K562 (cell line): ENCODE measurements around the gene CARMIL1. TPM values are rescaled to one million over a fixed set of nuclear protein-coding genes. Genes with fewer than 3 reads are reported as not detected.

Experiments used
- ATAC-seq: fragments of 200-7000 bp; cut with Tn5 transposase; 3 replicates; pipeline ENCODE4 v1.9.1; 2020; ENCODE audit warnings: moderate library complexity
- BruUV-seq: library from RNA; stranded (reverse); fragments of 400-500 nt; replicated peaks from 2 replicates; lab custom pipeline; 2021; lab: Mats Ljungman, UMichigan
- CTCF ChIA-PET: fragments of 300-600 bp; formaldehyde crosslinking; extraction: SDS; loops from one replicate; lab custom pipeline; 2021; ENCODE audit warnings: low intra/inter-chr PET ratio; lab: Yijun Ruan, JAX
- POLR2A ChIA-PET: fragments of 300-600, 350-650 bp; sonication (Branson Sonifier 250); formaldehyde crosslinking; extraction: SDS; loops from one replicate; lab custom pipeline; 2021; ENCODE audit warnings: antibody characterized with exemption, inconsistent platforms; lab: Yijun Ruan, JAX
- DNase-seq, 4 experiments: peaks; one replicate each; pipeline versions ENCODE4 v3.0.0 to v3.0.0-alpha.2; 2011 to 2018; ENCODE audit warnings: low spot score in 3 of 4, mixed read lengths in 3 of 4; ENCODE audit errors: extremely low read depth in 1 of 4
- FAIRE-seq: peaks from 2 replicates; lab custom pipeline; 2011; peaks lifted over from hg19 to GRCh38; lab: Jason Lieb, UNC
- H2AFZ ChIP-seq: 2 replicates; pipeline ENCODE4 v1.6.0; 2011; ENCODE audit warnings: low read depth, low read length, control low read depth, inconsistent platforms
- H3K27ac ChIP-seq: fragments of 200-600 bp; 3 replicates; pipeline ENCODE4 v1.8.0; 2011; ENCODE audit warnings: low read depth, mild to moderate bottlenecking, control low read depth, inconsistent platforms, low read length, moderate library complexity, mixed read lengths; ENCODE audit errors: extremely low read depth
- H3K27me3 ChIP-seq, 2 experiments: fragments of 300-600 bp in 1 of 2; 2 replicates in 1 of 2; 3 replicates in 1 of 2; pipeline versions ENCODE4 v1.6.0 to v1.8.0; 2011; ENCODE audit warnings: inconsistent platforms in 2 of 2, low read length in 2 of 2, mild to moderate bottlenecking in 1 of 2, mixed read lengths in 1 of 2, moderate library complexity in 1 of 2; ENCODE audit not compliant: control insufficient read depth in 2 of 2, insufficient read depth in 2 of 2
- H3K36me3 ChIP-seq: fragments of 300-600 bp; 3 replicates; pipeline ENCODE4 v1.8.0; 2011; ENCODE audit warnings: mild to moderate bottlenecking, low read length, inconsistent platforms; ENCODE audit not compliant: control insufficient read depth, insufficient read depth
- H3K4me1 ChIP-seq, 2 experiments: fragments of 200-600 bp in 1 of 2; replicated peaks in 1 of 2; 2 replicates in 1 of 2; 3 replicates in 1 of 2; pipeline versions ENCODE4 v1.5.1 to v1.8.0; 2011; ENCODE audit warnings: inconsistent platforms in 2 of 2, low read length in 2 of 2, mild to moderate bottlenecking in 1 of 2, mixed read lengths in 1 of 2, moderate library complexity in 1 of 2; ENCODE audit not compliant: control insufficient read depth in 2 of 2, insufficient read depth in 2 of 2
- H3K4me2 ChIP-seq: 2 replicates; pipeline ENCODE4 v1.6.1; 2011; ENCODE audit warnings: low read length, control low read depth, inconsistent platforms, mixed read lengths; ENCODE audit not compliant: insufficient read depth
- H3K4me3 ChIP-seq: fragments of 200-600 bp; sonication (generic), shearing (Covaris generic); 2 replicates; pipeline ENCODE4 v1.5.1; 2016; ENCODE audit warnings: control low read depth, inconsistent platforms
- H3K79me2 ChIP-seq: fragments of 200-600 bp; 3 replicates; pipeline ENCODE4 v1.8.0; 2011; ENCODE audit warnings: low read length, inconsistent platforms; ENCODE audit not compliant: control insufficient read depth, insufficient read depth
- H3K9ac ChIP-seq, 2 experiments: 2 replicates each; pipeline versions ENCODE4 v1.6.0 to v1.6.1; 2011; ENCODE audit warnings: low read depth in 2 of 2, low read length in 2 of 2, control low read depth in 1 of 2, inconsistent platforms in 1 of 2, mild to moderate bottlenecking in 1 of 2, mixed read lengths in 1 of 2; ENCODE audit not compliant: insufficient read depth in 1 of 2
- H3K9me1 ChIP-seq: one replicate; pipeline ENCODE4 v1.6.0; 2011; ENCODE audit warnings: inconsistent platforms, mild to moderate bottlenecking, low read length, moderate library complexity; ENCODE audit not compliant: control insufficient read depth, insufficient read depth
- H3K9me3 ChIP-seq: replicated peaks from 2 replicates; pipeline ENCODE4 v1.5.1; 2011; ENCODE audit warnings: low read depth, low read length, inconsistent platforms; ENCODE audit not compliant: control insufficient read depth, insufficient read depth
- H4K20me1 ChIP-seq: replicated peaks from 2 replicates; pipeline ENCODE4 v1.6.1; 2011; ENCODE audit warnings: low read length, inconsistent platforms, mixed read lengths; ENCODE audit not compliant: control insufficient read depth, insufficient read depth
- ASH1L ChIP-seq: fragments of 450-650 bp; IDR thresholded peaks from 2 replicates; pipeline ENCODE4 v1.6.1; 2018; ENCODE audit warnings: borderline replicate concordance, mild to moderate bottlenecking, low read depth; ENCODE audit not compliant: partially characterized antibody
- DIDO1 ChIP-seq: fragments of 450-650 bp; IDR thresholded peaks from 2 replicates; pipeline ENCODE4 v1.6.1; 2016; ENCODE audit warnings: low read depth, missing biosample characterization, missing genetic modification characterization
- EHMT2 ChIP-seq: fragments of 450-650 bp; IDR thresholded peaks from 2 replicates; pipeline ENCODE4 v1.6.1; 2018; ENCODE audit warnings: antibody characterized with exemption
- ETV1 ChIP-seq: fragments of 450-650 bp; conservative IDR thresholded peaks from 2 replicates; pipeline ENCODE4 v1.6.1; 2016; ENCODE audit warnings: missing genetic modification characterization, control low read depth, low read depth, missing compliant biosample characterization
- FOXJ2 ChIP-seq: fragments of 200-800 bp; sonication (Bioruptor generic); IDR thresholded peaks from 2 replicates; pipeline ENCODE4 v1.6.1; 2016; ENCODE audit warnings: missing genetic modification characterization, missing compliant biosample characterization
- KDM1A ChIP-seq, 2 experiments: fragments of 450-650 bp; IDR thresholded peaks; 2 replicates each; pipeline ENCODE4 v1.6.1; 2016; ENCODE audit warnings: mild to moderate bottlenecking in 2 of 2
- KDM5B ChIP-seq: fragments of 200-600 bp; sonication (generic); IDR thresholded peaks from 2 replicates; pipeline ENCODE4 v1.6.1; 2012; ENCODE audit warnings: low read depth, mild to moderate bottlenecking, moderate library complexity, low read length, control low read depth, inconsistent platforms; ENCODE audit not compliant: insufficient replicate concordance
- MCM7 ChIP-seq, 2 experiments: fragments of 450-650 bp; IDR thresholded peaks; 2 replicates each; pipeline ENCODE4 v1.6.1; 2016 to 2018
- SMARCA5 ChIP-seq: fragments of 450-650 bp; IDR thresholded peaks from 2 replicates; pipeline ENCODE4 v1.6.1; 2016
- ZHX1 ChIP-seq: fragments of 150-350 bp; conservative IDR thresholded peaks from 2 replicates; pipeline ENCODE4 v1.6.1; 2014; ENCODE audit warnings: low read length
- WGBS: fragments of 100-300 bp; shearing (Covaris generic); methylation state at CpG from one replicate; pipeline ENCODE4 v1.1.6; 2016; ENCODE audit warnings: low coverage, mixed read lengths; ENCODE audit not compliant: insufficient coverage; ENCODE audit errors: missing lambda C conversion rate; 5-methylcytosine and 5-hydroxymethylcytosine counted together
- in situ Hi-C: fragments of 300-500 bp; cut with MboI; formaldehyde crosslinking; loops from 4 replicates; pipeline ENCODE4 v1.15.0; 2018; ENCODE audit warnings: inconsistent platforms, mixed read lengths
- intact Hi-C: fragments of 100-400 bp; cut with micrococcal nuclease; formaldehyde crosslinking; loops from 2 replicates; pipeline ENCODE4 v1.14.2; 2022
- polyA plus RNA-seq, 8 experiments: library from polyadenylated mRNA; depleted of rRNA in 4 of 8; stranded (reverse) in 5 of 8; unstranded in 3 of 8; fragments of >200 nt; fragmentation: Nextera tagmentation in 2 of 8; fragmentation: Illumina TruSeq in 1 of 8; extraction: Ambion mirVana in 2 of 8; extraction: Trizol in 1 of 8; gene quantifications; 2 replicates each; pipeline versions ENCODE4 v1.2.1 to v1.2.3, GENCODE V29; 2011 to 2014; ENCODE audit warnings: inconsistent platforms in 1 of 8, missing spikeins in 1 of 8
- total RNA-seq, 7 experiments: library from RNA; depleted of rRNA in 6 of 7; stranded (reverse); fragments of >200 nt in 6 of 7; fragmentation: Illumina TruSeq in 2 of 7; extraction: Trizol in 2 of 7; gene quantifications; 2 replicates each; pipeline versions ENCODE4 v1.2.1 to v1.2.3, GENCODE V29; 2011 to 2021; ENCODE audit warnings: low replicate concordance in 1 of 7

The CARMIL1 gene
- total and polyA plus RNA-seq, 9 of the 15 experiments (the other 6 are each of a cell fraction or from before 2014, with no cell fraction given) = 0.04 to 0.32 (median 0.10) TPM; not detected in 1

- Histone ChIP-seq H3K27ac (no peak overlapping the region), H3K36me3 (no peaks in the 10 kb centered on the region), H3K4me1 (no peaks in the 10 kb centered on the region), H3K4me3 (no peak overlapping the region), H3K9me1 (no peaks in the 10 kb centered on the region), H2AFZ (no peak overlapping the region), H3K79me2 (no peaks in the 10 kb centered on the region), H4K20me1 (no peaks in the 10 kb centered on the region), H3K9me3 (no peaks in the 10 kb centered on the region), H3K4me2 (no peak overlapping the region), H3K27me3 (peaks cover 0 to 21% of the 10 kb centered on the region in 2 experiments; a peak in 4 of 5 replicates), H3K9ac (no peak overlapping the region)
- TF ChIP-seq ASH1L (no peak), SMARCA5 (no peak), KDM5B (no peak), DIDO1 (tag) (no peak), EHMT2 (no peak), FOXJ2 (tag) (no peak), ETV1 (no peak), ZHX1 (no peak), MCM7 (IDR thresholded peaks at IDR 0.05) (no peak), KDM1A (IDR thresholded peaks at IDR 0.05) (no peak)
- 0% methylated on average over 1 of the region's 1 CpG for WGBS
- FAIRE-seq (no peak), ATAC-seq (no peak), DNase-seq (no peak)
- ChIA-PET CTCF (no interaction called here), POLR2A (no interaction called here)
- BruUV-seq = no TSS peak
- intact Hi-C loops (no loop called here), in situ Hi-C loops (no loop called here)
Measured at GRCh38 chr6:25303254-25303653, 24.1 kb downstream of the CARMIL1 start.
